CD4-positive, alpha-beta T cell (primary cell): ENCODE data around the gene COLQ. TPM values are rescaled to one million over a fixed set of nuclear protein-coding genes. Genes with fewer than 3 reads are reported as not detected.
"Not testable (repeated sequence)": the region's sequence is repeated elsewhere in the genome, so short reads cannot be mapped to it uniquely, and the experiment has no call there.

Source experiments
- ATAC-seq: fragments of 200-7000 bp; cut with Tn5 transposase; one replicate; pipeline ENCODE4 v1.10.0; 2022; ENCODE audit warnings: mild to moderate bottlenecking; ENCODE audit not compliant: poor library complexity
- CTCF ChIA-PET: fragments of 350-600 bp; sonication (Branson Sonifier 250); formaldehyde crosslinking; loops from one replicate; lab custom pipeline; 2021; ENCODE audit warnings: antibody characterized with exemption, inconsistent platforms; lab: Charles Lee
- POLR2A ChIA-PET: fragments of 350-600 bp; sonication (Branson Sonifier 250); formaldehyde crosslinking; loops from one replicate; lab custom pipeline; 2021; ENCODE audit warnings: antibody characterized with exemption, inconsistent platforms; lab: Charles Lee
- DNase-seq, 14 experiments: peaks; one replicate each; pipeline ENCODE4 v3.0.0-alpha.2; 2013 to 2020; ENCODE audit warnings: mixed read lengths in 2 of 14
- H3K27ac ChIP-seq, 2 donors: one replicate each; pipeline versions ENCODE4 v1.5.1 to v1.7.0; 2013; ENCODE audit warnings: low read length in 2 of 2, low read depth in 1 of 2, mild to moderate bottlenecking in 1 of 2
- H3K27me3 ChIP-seq, 2 experiments: 1 replicate in 1 of 2; 2 replicates in 1 of 2; pipeline versions ENCODE4 v1.6.1 to v1.7.0; 2013; ENCODE audit warnings: low read length in 2 of 2, control low read depth in 1 of 2, mild to moderate bottlenecking in 1 of 2, moderate library complexity in 1 of 2; ENCODE audit not compliant: insufficient read depth in 2 of 2, control insufficient read depth in 1 of 2
- H3K36me3 ChIP-seq: one replicate; pipeline ENCODE4 v1.6.1; 2013; ENCODE audit warnings: low read length, control low read depth; ENCODE audit not compliant: insufficient read depth
- H3K4me1 ChIP-seq: one replicate; pipeline ENCODE4 v1.6.1; 2013; ENCODE audit warnings: low read length, control low read depth; ENCODE audit not compliant: insufficient read depth
- H3K4me3 ChIP-seq: one replicate; pipeline ENCODE4 v1.5.1; 2013; ENCODE audit warnings: mild to moderate bottlenecking, low read length, moderate library complexity
- H3K9me3 ChIP-seq, 2 experiments: 1 replicate in 1 of 2; 2 replicates in 1 of 2; pipeline versions ENCODE4 v1.6.1 to v1.7.0; 2013; ENCODE audit warnings: low read length in 2 of 2, mild to moderate bottlenecking in 2 of 2, control low read depth in 1 of 2, moderate library complexity in 1 of 2; ENCODE audit not compliant: control insufficient read depth in 1 of 2, insufficient read depth in 1 of 2
- H3K27ac Mint-ChIP-seq: one replicate; pipeline ENCODE4 v1.8.0; 2020; ENCODE audit warnings: mixed read lengths
- H3K27me3 Mint-ChIP-seq: one replicate; pipeline ENCODE4 v1.8.0; 2021; ENCODE audit warnings: mixed read lengths
- H3K36me3 Mint-ChIP-seq: one replicate; pipeline ENCODE4 v1.8.0; 2021; ENCODE audit warnings: low read depth, mixed read lengths
- H3K4me1 Mint-ChIP-seq: one replicate; pipeline ENCODE4 v1.8.0; 2021; ENCODE audit warnings: low read depth, mixed read lengths
- H3K4me3 Mint-ChIP-seq: one replicate; pipeline ENCODE4 v1.8.0; 2020; ENCODE audit warnings: mild to moderate bottlenecking, mixed read lengths
- H3K9me3 Mint-ChIP-seq: one replicate; pipeline ENCODE4 v1.8.0; 2020; ENCODE audit warnings: mixed read lengths
- CTCF ChIP-seq: fragments of 200-600 bp; IDR thresholded peaks from one replicate; pipeline ENCODE4 v1.8.0; 2022; ENCODE audit warnings: antibody characterized with exemption, mild to moderate bottlenecking
- intact Hi-C, 2 experiments: fragments of 100-400 bp; cut with DNase I in 1 of 2; cut with micrococcal nuclease in 1 of 2; formaldehyde crosslinking; loops; one replicate each; pipeline versions ENCODE4 v1.15.1 to v1.9.0; 2023 to 2025; cut with DNase I, micrococcal nuclease
- total RNA-seq, 174 experiments: library from RNA in 2 of 174; stranded (reverse) in 2 of 174; gene quantifications; one replicate each; pipeline ENCODE4 v1.2.3 and lab custom pipeline; 2021 to 2026

COLQ gene
- total RNA-seq, 2 experiments from 2014 or later = 3.5 to 3.7 TPM

GRCh38 chr3:15486979-15487378 lies 34.5 kb downstream of the COLQ start:
- POLR2A ChIA-PET = no interaction called here

GRCh38 chr3:15486020-15486419 lies 35.5 kb downstream of the COLQ start:
- H3K27ac Mint-ChIP-seq = no peak overlapping the region
- POLR2A ChIA-PET = no interaction called here
- H3K4me1 Mint-ChIP-seq = no peaks in the 10 kb centered on the region
- Histone ChIP-seq H3K9me3 (no peaks in the 10 kb centered on the region), H3K27ac (no peak overlapping the region), H3K4me3 (no peak overlapping the region), H3K4me1 (no peaks in the 10 kb centered on the region), H3K36me3 (no peaks in the 10 kb centered on the region), H3K27me3 (no peaks in the 10 kb centered on the region)
- ATAC-seq (no peak), DNase-seq (no peak)
- peaks cover 5% of the 10 kb centered on the region for H3K36me3 Mint-ChIP-seq
- CTCF ChIA-PET = interaction anchor here (1.3 kb wide), 1 partner anchor 37 kb away, joined by 4 read pairs; no protein-coding TSS in a partner anchor
- intact Hi-C loops = no loop called here
- no peaks in the 10 kb centered on the region for H3K27me3 Mint-ChIP-seq
- H3K9me3 Mint-ChIP-seq = no peaks in the 10 kb centered on the region
- TF ChIP-seq CTCF = no peak
- no peak overlapping the region for H3K4me3 Mint-ChIP-seq

More at GRCh38 chr3:15486979-15487378, 34.5 kb downstream of the COLQ start:
- Histone ChIP-seq H3K27me3 (no peaks in the 10 kb centered on the region), H3K9me3 (no peaks in the 10 kb centered on the region), H3K27ac (no peak overlapping the region), H3K36me3 (no peaks in the 10 kb centered on the region), H3K4me3 (no peak overlapping the region), H3K4me1 (no peaks in the 10 kb centered on the region)
- DNase-seq (no peak), ATAC-seq (no peak)
- Mint-ChIP-seq H3K27me3 (no peaks in the 10 kb centered on the region), H3K27ac (no peak overlapping the region), H3K9me3 (no peaks in the 10 kb centered on the region), H3K36me3 (peaks cover 5% of the 10 kb centered on the region), H3K4me3 (no peak overlapping the region), H3K4me1 (no peaks in the 10 kb centered on the region)
- CTCF ChIA-PET = interaction anchor here (1.3 kb wide), 1 partner anchor 36 kb away, joined by 4 read pairs; no protein-coding TSS in a partner anchor
- TF ChIP-seq CTCF = no peak
- intact Hi-C loops = no loop called here

GRCh38 chr3:15484551-15484950 lies 37.0 kb downstream of the COLQ start:
- H3K9me3 Mint-ChIP-seq, H3K4me3 Mint-ChIP-seq, intact Hi-C loops, H3K4me1 Mint-ChIP-seq, ATAC-seq, H3K36me3 Mint-ChIP-seq, CTCF ChIA-PET, H3K27me3 ChIP-seq, H3K27me3 Mint-ChIP-seq, POLR2A ChIA-PET, H3K4me3 ChIP-seq, H3K36me3 ChIP-seq, H3K4me1 ChIP-seq, H3K27ac Mint-ChIP-seq, DNase-seq, H3K27ac ChIP-seq, H3K9me3 ChIP-seq: not testable (repeated sequence)
